Mammary microvascular endothelial cell (primary cell): ENCODE results near the gene ZNF865. TPM values are rescaled to one million over a fixed set of nuclear protein-coding genes. Genes with fewer than 3 reads are reported as not detected.

Experiments used
- total RNA-seq: library from RNA; depleted of rRNA; stranded (reverse); fragments of >200 nt; gene quantifications from 2 replicates; pipeline ENCODE4 v1.2.3, GENCODE V29; 2015

The ZNF865 gene
- total RNA-seq, result 1.8 and 2.7 TPM in 2 replicates

DNA sequence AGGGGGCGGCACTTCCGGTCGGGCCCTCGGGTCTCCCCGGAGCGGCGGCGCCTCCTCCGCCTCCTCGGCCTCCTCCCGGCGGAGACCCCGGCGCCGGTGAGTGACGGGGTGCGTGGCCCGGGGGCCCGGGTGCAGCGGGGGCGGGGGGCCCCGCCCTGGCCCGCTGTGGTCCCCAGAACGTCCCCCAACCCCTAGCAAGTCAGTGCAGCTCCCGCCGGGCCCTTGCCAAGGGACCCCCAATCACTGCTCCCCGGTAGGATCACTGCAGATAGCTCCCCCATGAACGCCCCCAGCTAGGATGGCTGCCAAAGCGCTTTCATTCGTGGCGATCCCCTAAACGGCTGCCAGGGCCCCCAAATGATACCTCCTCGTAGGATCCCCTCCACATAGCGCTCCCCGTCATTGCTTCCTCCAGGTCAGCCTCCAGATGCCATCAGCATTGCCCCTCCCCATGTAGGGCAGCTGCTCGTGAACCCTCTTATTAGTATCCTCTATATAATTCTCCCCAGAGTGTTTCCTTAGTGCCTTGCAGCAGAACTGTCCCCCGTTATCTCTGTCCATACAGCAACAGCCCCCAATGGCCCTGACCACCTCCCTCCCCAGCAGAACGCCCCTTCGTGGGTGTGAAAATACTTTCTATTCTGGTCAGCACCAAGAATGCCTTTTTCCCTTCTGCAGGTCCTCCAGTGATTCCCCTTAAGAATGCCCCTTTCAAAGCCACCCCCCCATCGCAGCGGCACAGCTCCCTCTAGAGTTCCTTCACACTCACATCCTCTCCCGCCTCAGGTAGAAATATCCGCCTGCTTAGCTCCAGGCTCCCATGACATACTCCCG is at the start of gene ZNF865:
TSS of gene ZNF865 (plus strand) at position 11 of the 834 bp plus-strand sequence. CDS start 7,972 bp downstream, outside the sequence.

DNA sequence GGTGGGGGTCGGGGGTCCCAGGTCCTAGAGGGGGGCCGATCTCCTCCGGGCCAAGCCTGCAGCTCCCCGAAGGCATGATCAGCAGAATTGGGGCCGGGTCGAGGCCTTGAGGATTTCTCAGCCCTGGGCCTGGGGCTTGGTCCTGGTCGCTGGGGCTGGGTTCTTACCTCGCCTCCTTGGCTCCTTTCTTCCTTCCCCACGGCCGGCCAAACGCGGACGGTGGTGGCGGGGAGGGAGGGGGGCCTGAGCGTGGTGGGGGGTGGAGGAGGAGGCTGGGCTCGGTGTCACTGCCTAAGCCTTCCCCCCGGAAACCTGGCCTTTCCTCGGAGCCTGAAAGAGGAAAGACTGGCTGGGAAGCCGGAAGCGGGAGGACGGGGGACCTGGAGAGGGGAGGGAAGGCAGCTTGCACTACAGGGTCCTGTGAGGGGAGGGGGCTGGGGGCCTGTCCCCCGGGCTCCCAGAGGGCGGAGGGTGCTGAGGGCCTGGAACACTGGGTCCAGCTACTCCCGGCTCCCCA is 24.8 kb upstream of the ZNF865 start, which contains the start of gene ZNF579:
TSS of gene ZNF579 (minus strand) at position 221 of the 517 bp plus-strand sequence. CDS start 1,209 bp downstream, outside the sequence.

DNA sequence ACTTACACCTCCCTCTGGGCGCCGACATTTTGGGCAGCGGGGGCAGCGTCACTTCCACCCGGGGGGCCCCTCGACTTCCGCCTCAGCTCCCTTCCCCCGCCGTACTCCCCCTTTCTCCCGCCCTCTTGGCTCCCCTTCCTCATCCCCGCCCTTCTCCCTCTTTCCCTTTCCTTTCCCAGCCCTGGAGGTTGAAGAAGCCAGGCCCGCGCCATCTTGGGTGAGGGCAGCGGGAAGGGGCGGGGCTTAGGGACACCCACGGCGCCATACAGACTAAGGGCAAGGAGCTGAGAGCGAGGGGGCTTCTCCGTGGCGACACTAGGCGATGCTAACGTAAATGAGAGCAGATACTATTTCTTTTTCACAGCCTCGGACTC is 6.0 kb upstream of the ZNF865 start, which contains the start of gene FIZ1:
TSS of gene FIZ1 (minus strand) at position 50 of the 374 bp plus-strand sequence. CDS start 1,652 bp downstream, outside the sequence.

DNA sequence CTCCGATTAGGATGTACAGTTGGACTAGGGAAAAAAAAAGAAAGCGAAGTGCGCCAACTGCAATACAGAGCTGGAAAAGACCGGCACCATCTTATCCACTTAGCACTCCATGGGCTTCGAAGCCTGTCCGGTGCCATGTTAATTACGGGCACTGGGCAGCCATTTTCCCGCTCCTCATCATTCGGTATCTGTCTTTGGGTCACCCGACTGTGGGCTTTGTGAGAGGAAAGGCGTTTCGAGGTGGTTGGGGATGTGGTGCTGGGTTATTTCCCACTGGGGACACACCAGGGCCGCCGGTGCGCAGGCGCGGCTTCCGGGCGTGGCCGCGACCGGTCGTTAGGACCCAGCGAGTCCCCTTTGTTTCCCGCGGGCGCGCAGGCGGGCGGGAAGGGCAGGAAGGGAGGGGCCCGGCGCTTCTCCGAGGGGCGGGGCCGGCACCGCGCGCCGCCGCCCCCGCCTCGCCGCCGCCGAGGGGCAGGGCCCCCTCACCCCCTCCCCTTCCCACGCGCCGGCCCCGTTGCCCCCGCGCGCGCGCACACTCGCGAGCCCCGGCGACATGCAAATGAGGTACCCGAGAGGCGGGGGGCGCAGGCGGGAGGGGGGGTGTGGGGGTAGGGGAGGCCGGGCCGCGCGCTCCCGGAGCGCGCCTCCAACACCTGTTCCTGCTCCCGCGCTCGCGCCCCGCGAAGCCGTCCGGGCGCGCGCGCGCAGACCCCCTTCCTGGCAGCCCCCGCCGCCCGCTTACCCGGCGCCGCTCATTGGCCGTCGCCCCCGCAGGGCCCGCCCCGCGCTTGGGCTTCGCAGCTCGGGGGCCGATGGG is 5.4 kb upstream of the ZNF865 start, which contains the start of gene ZNF524:
TSS of gene ZNF524 (plus strand) at position 447 of the 820 bp plus-strand sequence. CDS start 1,825 bp downstream, outside the sequence.

DNA sequence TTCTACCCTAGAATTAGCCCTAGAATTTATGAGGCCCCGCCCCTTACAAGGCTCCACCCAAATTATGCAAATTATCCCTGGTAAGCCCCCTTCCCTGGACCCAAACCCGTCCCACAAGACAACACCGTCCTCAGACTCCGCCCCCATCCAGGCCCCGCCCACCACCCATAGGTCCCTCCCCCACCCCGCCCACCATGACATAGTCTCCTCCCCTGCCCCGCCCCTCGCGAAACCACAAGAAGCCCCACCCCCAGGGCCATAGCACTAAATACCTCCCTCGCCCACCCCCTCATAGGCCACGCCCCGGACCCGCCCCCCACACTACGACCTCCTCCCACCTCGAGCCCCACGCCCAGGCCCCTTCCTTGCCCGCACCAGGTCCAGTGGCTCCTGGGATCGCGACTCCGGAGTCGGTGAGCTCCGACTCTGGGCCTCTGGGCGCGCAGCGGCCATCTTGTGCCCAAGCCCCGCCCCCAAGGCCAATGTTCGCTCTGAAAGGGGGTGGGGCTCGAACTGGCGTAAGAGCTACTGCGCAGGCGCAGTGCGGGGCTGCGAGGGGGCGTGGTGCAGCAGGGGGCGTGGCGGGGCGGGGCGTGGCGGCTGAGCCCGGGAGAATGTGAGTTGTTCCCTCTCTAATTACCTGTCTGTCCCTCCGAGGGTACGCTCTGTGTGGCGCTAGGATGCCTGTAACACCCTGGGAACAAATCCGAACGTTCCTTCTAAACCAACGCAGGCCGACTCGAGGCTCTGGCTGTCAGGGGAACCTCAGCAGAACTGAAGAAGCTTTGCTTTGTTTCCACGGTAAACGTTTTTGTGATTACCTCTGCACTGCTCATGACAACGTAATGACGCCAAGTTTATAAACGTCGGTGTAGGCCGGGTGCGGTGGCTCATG is 18.9 kb downstream of the ZNF865 start, which contains the start of gene ZNF784:
TSS of gene ZNF784 (minus strand) at position 458 of the 895 bp plus-strand sequence. CDS start at position 453, 5 bp downstream.

DNA sequence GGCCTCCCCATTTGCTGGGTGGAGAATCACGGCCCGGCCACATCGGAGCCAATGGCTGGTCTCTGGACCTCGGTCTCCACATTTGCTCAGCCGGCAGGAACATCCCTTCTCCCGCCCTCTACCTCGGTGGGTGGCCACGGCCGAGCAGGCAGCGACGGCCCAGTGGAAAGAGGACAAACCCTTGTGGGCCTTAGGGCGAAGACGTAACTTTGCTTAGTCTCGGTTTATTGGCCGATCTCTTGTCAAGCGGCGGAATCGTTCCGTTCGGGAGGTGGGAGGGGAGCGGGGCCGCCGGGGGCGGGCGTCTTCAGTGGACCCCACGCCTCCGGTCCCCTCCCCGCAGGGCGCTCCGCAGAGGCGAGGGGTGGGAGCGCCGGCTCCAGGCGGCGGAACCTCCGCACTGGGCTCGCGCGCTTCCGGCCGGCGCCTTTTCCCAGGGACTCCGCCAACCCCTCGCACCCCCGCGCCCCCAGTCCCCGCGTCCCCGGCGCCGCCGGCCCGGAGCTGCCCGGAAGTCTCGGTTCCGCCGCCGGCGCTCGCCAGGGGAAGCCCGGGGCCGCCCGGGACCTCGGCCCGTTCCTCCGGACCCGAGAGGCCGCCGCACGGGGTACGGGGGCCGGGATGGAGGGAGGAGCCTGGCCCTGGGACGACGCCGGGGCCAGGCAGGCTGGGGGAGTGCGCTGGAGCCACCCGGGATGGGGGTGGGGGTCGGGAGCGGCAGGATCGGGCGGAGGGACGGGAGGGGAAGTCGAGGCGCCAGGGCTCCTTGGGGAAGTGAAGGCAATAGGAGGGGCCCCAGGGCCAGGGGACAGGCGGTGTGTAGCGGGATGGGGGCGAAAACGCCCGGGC is 35.4 kb downstream of the ZNF865 start, which contains the start of gene ZNF580:
TSS of gene ZNF580 (plus strand) at position 426 of the 849 bp plus-strand sequence. CDS start 1,507 bp downstream, outside the sequence.

DNA sequence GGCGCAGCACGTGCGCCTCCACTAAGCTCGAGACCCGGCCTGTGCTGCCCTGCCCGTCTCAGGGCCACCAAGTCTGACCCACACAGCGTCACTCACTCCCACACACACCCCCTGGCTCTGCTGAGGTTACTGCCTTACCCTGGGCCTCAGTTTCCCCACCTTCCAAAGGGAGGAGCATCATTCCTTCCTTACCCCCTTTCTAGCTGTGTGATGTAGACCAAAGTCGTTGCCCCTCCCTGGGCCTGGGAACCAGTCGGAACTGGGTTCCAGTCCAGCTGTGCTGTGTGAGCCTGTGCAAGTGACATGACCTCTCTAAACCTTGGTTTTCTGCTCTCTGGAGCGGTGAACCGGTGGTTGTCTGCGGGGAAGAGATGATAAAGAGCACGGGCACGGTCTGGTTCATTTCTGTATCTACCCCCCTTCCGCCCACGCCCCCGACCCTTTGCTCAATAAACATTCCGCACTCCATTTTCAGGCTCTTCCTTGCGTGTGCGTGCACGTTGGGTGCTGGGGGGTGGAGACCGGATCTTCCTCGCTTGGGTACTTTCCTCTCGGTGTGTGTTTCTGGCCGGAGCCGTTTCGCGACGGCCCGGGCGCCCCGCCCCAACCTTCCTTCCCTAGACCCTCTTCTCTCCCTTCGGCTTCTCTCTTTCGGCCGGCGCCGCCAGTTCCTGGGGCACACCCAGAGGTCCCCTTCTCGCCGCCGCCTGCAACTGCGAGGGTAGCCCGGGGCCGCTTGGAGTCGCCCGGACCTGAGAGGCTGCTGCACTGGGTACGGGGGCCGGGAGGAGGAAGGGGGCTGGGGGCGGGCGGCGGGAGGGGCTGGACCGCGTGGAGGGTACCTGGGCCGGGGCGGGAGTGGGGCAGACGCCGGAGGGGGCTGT is 37.8 kb downstream of the ZNF865 start, which contains the start of gene ZNF581:
TSS of gene ZNF581 (plus strand) at position 647 of the 884 bp plus-strand sequence. CDS start 923 bp downstream, outside the sequence.

DNA sequence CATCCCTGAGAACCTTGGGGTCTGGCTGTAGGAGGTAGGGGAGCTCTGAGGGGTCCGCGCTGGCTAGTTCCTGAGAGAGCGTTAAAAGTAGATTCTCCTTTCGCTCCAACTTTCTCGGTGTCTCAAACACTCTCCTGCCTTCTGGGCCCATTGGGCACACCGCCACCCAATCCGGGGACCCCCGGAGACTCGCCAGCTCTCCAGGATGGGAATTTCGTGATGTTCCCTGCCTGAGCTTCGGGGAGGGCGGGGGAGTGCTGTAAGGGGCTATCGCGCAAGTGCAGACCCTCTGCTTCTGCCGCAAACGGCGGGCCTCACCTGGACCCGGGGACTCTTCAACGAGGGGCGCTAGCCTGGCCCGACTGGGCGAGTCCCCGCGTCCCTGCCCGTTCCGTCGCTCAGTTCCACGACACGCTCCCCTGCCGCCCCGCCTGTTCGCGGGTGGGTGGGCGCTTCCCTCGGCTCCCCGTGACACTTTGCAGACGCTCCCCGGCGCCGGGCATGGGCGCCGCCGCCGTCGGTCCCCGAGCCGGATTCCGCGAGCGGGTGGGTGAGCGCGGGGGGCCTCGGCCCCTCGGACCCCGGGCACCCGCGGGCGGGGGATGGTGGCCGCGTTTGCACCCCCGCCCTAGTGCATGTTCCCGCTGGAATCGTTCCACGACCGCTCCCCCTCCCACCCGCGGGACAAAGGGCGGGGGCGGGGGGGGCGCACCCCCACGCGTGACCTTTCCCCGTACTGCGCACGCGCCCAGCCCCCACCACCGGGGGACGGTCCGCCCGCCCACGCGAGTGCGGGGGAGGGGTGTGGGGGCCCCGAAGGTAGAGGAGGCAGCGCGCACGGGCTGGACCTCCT is 42.5 kb downstream of the ZNF865 start, which contains the start of gene CCDC106:
TSS of gene CCDC106 (plus strand) at position 481 of the 853 bp plus-strand sequence. CDS start 835 bp downstream, outside the sequence.

DNA sequence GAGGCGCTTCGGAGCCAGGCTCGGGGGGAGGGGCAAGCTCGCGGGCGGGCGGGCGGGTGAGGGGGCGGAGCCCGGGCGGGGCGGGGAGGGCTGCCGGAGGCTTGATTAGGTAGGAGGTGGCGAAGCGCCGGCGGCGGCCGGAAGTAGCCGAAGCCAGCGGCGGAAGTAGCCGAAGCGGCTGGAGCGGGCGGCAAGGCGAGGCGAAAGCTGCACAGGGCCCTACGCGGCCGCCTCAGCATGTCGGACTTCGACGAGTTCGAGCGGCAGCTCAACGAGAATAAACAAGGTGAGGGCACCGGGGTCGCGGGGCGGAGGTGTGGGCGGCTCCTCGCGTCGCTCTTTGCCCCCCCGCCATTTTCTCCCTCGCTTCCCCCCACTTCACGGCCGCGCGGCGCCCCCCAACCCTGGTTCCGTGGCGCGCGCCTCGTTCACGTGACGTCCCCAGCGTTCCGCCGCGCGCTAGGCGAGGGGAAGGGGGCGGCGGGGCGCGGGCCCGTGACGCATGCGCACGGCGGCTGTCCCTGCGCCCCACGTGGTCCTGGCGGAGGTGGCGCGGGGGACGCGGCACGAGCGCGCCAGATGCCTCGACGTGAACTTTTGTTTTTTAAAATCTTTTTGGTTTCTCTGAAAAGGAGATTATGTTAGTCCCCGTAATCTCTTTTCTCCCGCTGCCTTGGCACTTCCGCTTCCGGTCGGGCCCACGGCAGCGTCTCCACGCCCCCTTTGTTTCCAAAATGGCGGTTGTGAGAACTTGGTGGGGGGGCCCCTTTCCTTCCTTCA is 49.6 kb downstream of the ZNF865 start, which contains the start of gene U2AF2:
TSS of gene U2AF2 (plus strand) at position 168 of the 780 bp plus-strand sequence. CDS start at position 238, 70 bp downstream.

Other genes starting within 250 kb of the ZNF865 start
- not detected in 2 replicates for gene GARIN5B, start 242.4 kb upstream of the ZNF865 start, total RNA-seq
- not detected in 2 replicates for gene IL11, start 235.2 kb upstream of the ZNF865 start, total RNA-seq
- not detected in 2 replicates for gene TMEM190, start 228.8 kb upstream of the ZNF865 start, total RNA-seq
- not detected in 2 replicates for gene TMEM238, start 221.4 kb upstream of the ZNF865 start, total RNA-seq
- gene RPL28, start 219.7 kb upstream of the ZNF865 start, total RNA-seq, result 251 and 353 TPM in 2 replicates
- gene UBE2S, start 197.9 kb upstream of the ZNF865 start, total RNA-seq, result 153 and 158 TPM in 2 replicates
- gene SHISA7, start 162.3 kb upstream of the ZNF865 start, total RNA-seq, result not detected in 2 replicates
- gene ISOC2, start 144.0 kb upstream of the ZNF865 start, total RNA-seq, result 73.3 and 78.3 TPM in 2 replicates
- not detected in 2 replicates for gene C19orf85, start 140.9 kb upstream of the ZNF865 start, total RNA-seq
- gene ZNF628, start 129.0 kb upstream of the ZNF865 start, total RNA-seq, result 3.9 and 8.3 TPM in 2 replicates
- 15.4 and 16.5 TPM in 2 replicates for gene NAT14, start 120.5 kb upstream of the ZNF865 start, total RNA-seq
- 0.27 and 0.74 TPM in 2 replicates for gene SSC5D, start 117.2 kb upstream of the ZNF865 start, total RNA-seq
- not detected in 2 replicates for gene SBK2, start 68.5 kb upstream of the ZNF865 start, total RNA-seq
- gene SBK3, start 60.1 kb upstream of the ZNF865 start, total RNA-seq, result 0.27 and 0.39 TPM in 2 replicates
- 4.7 and 6.4 TPM in 2 replicates for gene ZNF579, start 24.8 kb upstream of the ZNF865 start, total RNA-seq
- 3.1 and 6.0 TPM in 2 replicates for gene FIZ1, start 6.1 kb upstream of the ZNF865 start, total RNA-seq
- 21.8 and 29.8 TPM in 2 replicates for gene ZNF524, start 5.4 kb upstream of the ZNF865 start, total RNA-seq
- gene ZNF784, start 18.9 kb downstream of the ZNF865 start, total RNA-seq, result 4.5 and 5.0 TPM in 2 replicates
- 6.5 and 11.2 TPM in 2 replicates for gene ZNF580, start 35.4 kb downstream of the ZNF865 start, total RNA-seq
- gene ZNF581, start 38.0 kb downstream of the ZNF865 start, total RNA-seq, result 18.2 and 18.9 TPM in 2 replicates
- 10.7 and 11.7 TPM in 2 replicates for gene CCDC106, start 42.6 kb downstream of the ZNF865 start, total RNA-seq
- gene U2AF2, start 49.4 kb downstream of the ZNF865 start, total RNA-seq, result 161 and 178 TPM in 2 replicates
- gene EPN1, start 69.6 kb downstream of the ZNF865 start, total RNA-seq, result 106 and 120 TPM in 2 replicates
- not detected in 2 replicates for gene NLRP9, start 132.8 kb downstream of the ZNF865 start, total RNA-seq
- gene RFPL4A, start 153.4 kb downstream of the ZNF865 start, total RNA-seq, result 1.8 TPM in 1 of 2 replicates, not detected in the other
- gene RFPL4AL1, start 163.5 kb downstream of the ZNF865 start, total RNA-seq, result not detected in 2 replicates
- gene NLRP11, start 226.4 kb downstream of the ZNF865 start, total RNA-seq, result not detected in 2 replicates
- not detected in 2 replicates for gene NLRP4, start 230.9 kb downstream of the ZNF865 start, total RNA-seq